B cell (primary cell): Measurements from ENCODE around the gene DNAJB2. TPM values are rescaled to one million over a fixed set of nuclear protein-coding genes. Genes with fewer than 3 reads are reported as not detected.

Experiments used
- ATAC-seq: fragments of 200-7000 bp; cut with Tn5 transposase; one replicate; pipeline ENCODE4 v1.10.0; 2021; ENCODE audit warnings: low read depth, mild to moderate bottlenecking, moderate number of reproducible peaks, moderate library complexity
- CTCF ChIA-PET: fragments of 350-600 bp; sonication (Branson Sonifier 250); formaldehyde crosslinking; loops from one replicate; lab custom pipeline; 2021; ENCODE audit warnings: antibody characterized with exemption, inconsistent platforms; lab: Charles Lee
- POLR2A ChIA-PET: fragments of 350-600 bp; sonication (Branson Sonifier 250); formaldehyde crosslinking; loops from one replicate; lab custom pipeline; 2021; ENCODE audit warnings: antibody characterized with exemption; lab: Charles Lee
- DNase-seq: peaks from one replicate; pipeline ENCODE4 v3.0.0; 2013
- H2AFZ ChIP-seq: 2 replicates; pipeline ENCODE4 v1.6.1; 2012; ENCODE audit warnings: mild to moderate bottlenecking, low read depth, low read length; ENCODE audit not compliant: insufficient read depth, poor library complexity, severe bottlenecking
- H3K27ac ChIP-seq, 2 donors: 1 replicate in 1 of 2; 2 replicates in 1 of 2; pipeline ENCODE4 v1.5.1; 2012 to 2013; ENCODE audit warnings: low read length in 2 of 2, mild to moderate bottlenecking in 2 of 2, moderate library complexity in 1 of 2
- H3K27me3 ChIP-seq, 4 experiments: fragments of 200-600 bp in 1 of 4; sonication (generic) in 1 of 4; replicated peaks in 1 of 4; 1 replicate in 2 of 4; 2 replicates in 2 of 4; pipeline versions ENCODE4 v1.6.1 to v1.7.0; 2013 to 2016; ENCODE audit warnings: low read length in 3 of 4, mild to moderate bottlenecking in 2 of 4, mixed read lengths in 1 of 4, moderate library complexity in 1 of 4; ENCODE audit not compliant: insufficient read depth in 4 of 4, control insufficient read depth in 3 of 4; ENCODE audit errors: control extremely low read depth in 1 of 4
- H3K36me3 ChIP-seq, 2 experiments: replicated peaks in 1 of 2; 1 replicate in 1 of 2; 2 replicates in 1 of 2; pipeline versions ENCODE4 v1.6.1 to v1.7.1; 2013; ENCODE audit warnings: low read length in 1 of 2; ENCODE audit not compliant: insufficient read depth in 2 of 2, control insufficient read depth in 1 of 2; ENCODE audit errors: control extremely low read depth in 1 of 2, extremely low read depth in 1 of 2
- H3K4me1 ChIP-seq, 2 donors: fragments of 200-600 bp in 1 of 2; sonication (generic) in 1 of 2; 1 replicate in 1 of 2; 2 replicates in 1 of 2; pipeline versions ENCODE4 v1.5.1 to v1.6.1; 2013 to 2017; ENCODE audit warnings: low read length in 2 of 2; ENCODE audit not compliant: control insufficient read depth in 2 of 2, insufficient read depth in 2 of 2
- H3K4me2 ChIP-seq: replicated peaks from 2 replicates; pipeline ENCODE3; 2012; ENCODE audit warnings: mild to moderate bottlenecking, low read depth, low read length; ENCODE audit not compliant: poor library complexity, severe bottlenecking
- H3K4me3 ChIP-seq, 5 experiments: fragments of 200-600 bp in 1 of 5; sonication (generic) in 1 of 5; 1 replicate in 3 of 5; 2 replicates in 2 of 5; pipeline versions ENCODE4 v1.5.1 to v1.7.0; 2011 to 2016; ENCODE audit warnings: low read length in 4 of 5, mild to moderate bottlenecking in 4 of 5, low read depth in 2 of 5, control low read depth in 1 of 5, moderate library complexity in 1 of 5; ENCODE audit not compliant: insufficient read depth in 1 of 5; ENCODE audit errors: control extremely low read depth in 1 of 5, extremely low read depth in 1 of 5
- H3K79me2 ChIP-seq: fragments of 200-600 bp; sonication (generic); one replicate; pipeline ENCODE4 v1.6.0; 2016; ENCODE audit warnings: low read length; ENCODE audit not compliant: control insufficient read depth, insufficient read depth
- H3K9ac ChIP-seq: fragments of 200-600 bp; sonication (generic); 2 replicates; pipeline ENCODE4 v1.6.1; 2017; ENCODE audit warnings: mild to moderate bottlenecking, low read length, moderate library complexity
- H3K9me3 ChIP-seq, 3 donors: one replicate each; pipeline versions ENCODE4 v1.6.1 to v1.7.1; 2013; ENCODE audit warnings: low read length in 2 of 3; ENCODE audit not compliant: control insufficient read depth in 2 of 3, insufficient read depth in 1 of 3; ENCODE audit errors: control extremely low read depth in 1 of 3
- H4K20me1 ChIP-seq: 2 replicates; pipeline ENCODE4 v1.6.0; 2012; ENCODE audit warnings: mild to moderate bottlenecking, low read length; ENCODE audit not compliant: insufficient read depth, control insufficient read depth, poor library complexity, severe bottlenecking
- H3K27ac Mint-ChIP-seq: one replicate; pipeline ENCODE4 v1.8.0; 2021; ENCODE audit warnings: mixed read lengths
- H3K27me3 Mint-ChIP-seq: one replicate; pipeline ENCODE4 v1.8.0; 2021; ENCODE audit warnings: mixed read lengths
- H3K4me1 Mint-ChIP-seq: one replicate; pipeline ENCODE4 v1.8.0; 2021; ENCODE audit warnings: mixed read lengths
- H3K4me3 Mint-ChIP-seq: one replicate; pipeline ENCODE4 v1.8.0; 2021; ENCODE audit warnings: mixed read lengths
- H3K9me3 Mint-ChIP-seq: one replicate; pipeline ENCODE4 v1.8.0; 2022; ENCODE audit warnings: mixed read lengths; ENCODE audit not compliant: insufficient read depth
- CTCF ChIP-seq: fragments of 200-600 bp; IDR thresholded peaks from one replicate; pipeline ENCODE4 v1.8.0; 2022; ENCODE audit warnings: antibody characterized with exemption, mild to moderate bottlenecking
- EZH2 ChIP-seq: IDR thresholded peaks from 2 replicates; pipeline ENCODE4 v1.6.1; 2012; ENCODE audit warnings: borderline replicate concordance, low read depth, mild to moderate bottlenecking, moderate library complexity, low read length; ENCODE audit not compliant: insufficient read depth, poor library complexity, severe bottlenecking
- WGBS: methylation state at CpG from one replicate; pipeline ENCODE4 v1.1.5; 2013; ENCODE audit warnings: missing lambda C conversion rate; ENCODE audit not compliant: insufficient coverage; 5-methylcytosine and 5-hydroxymethylcytosine counted together
- intact Hi-C: fragments of 100-400 bp; cut with micrococcal nuclease; formaldehyde crosslinking; loops from one replicate; pipeline ENCODE4 v1.10.0; 2022
- polyA plus RNA-seq: library from polyadenylated mRNA; depleted of rRNA; stranded (reverse); fragments of >200 nt; gene quantifications from 2 replicates; pipeline ENCODE4 v1.2.3, GENCODE V29; 2012
- total RNA-seq, 2 donors: library from RNA; stranded (reverse); fragments of 120-200 nt in 1 of 2; gene quantifications; 1 replicate in 1 of 2; 2 replicates in 1 of 2; pipeline versions ENCODE4 v1.2.3 to v1.2.4, GENCODE V29; 2013 to 2022

DNAJB2 gene
- total and polyA plus RNA-seq, 2 donors (not counting 1 experiment from before 2014, with no cell fraction given), result 127 to 184 TPM

- 97% methylated on average over 5 of the region's 6 CpGs for WGBS
- H3K4me1 Mint-ChIP-seq, result peaks cover 34% of the 10 kb centered on the region
- no peak overlapping the region for H3K27ac ChIP-seq
- no peak for DNase-seq
- ChIA-PET CTCF (interaction anchor here (0.8 to 15.8 kb wide), 2 partner anchors 19 to 23 kb away, joined by 3 to 239 read pairs; no protein-coding TSS in a partner anchor), POLR2A (interaction anchor here (1.4 kb wide), 1 partner anchor 20 kb away, joined by 5 read pairs; the partner anchor contains the start of gene TUBA4A)
- H3K4me2 ChIP-seq, result no peak overlapping the region
- peaks cover 17 to 27% of the 10 kb centered on the region in 2 donors for H3K4me1 ChIP-seq
- intact Hi-C loops, result loop anchor here (10.0 kb wide), 1 partner anchor 320 kb away; the partner anchor contains the start of gene STK11IP
- no peak for TF ChIP-seq EZH2
- TF ChIP-seq CTCF, result no peak
- H3K27me3 Mint-ChIP-seq, result no peaks in the 10 kb centered on the region
- H3K4me3 ChIP-seq, result no peak overlapping the region
- no peak overlapping the region for H2AFZ ChIP-seq
- H3K36me3 ChIP-seq, result no peaks in the 10 kb centered on the region
- H3K9me3 ChIP-seq, result no peaks in the 10 kb centered on the region
- no peaks in the 10 kb centered on the region for H4K20me1 ChIP-seq
- ATAC-seq, result no peak
- H3K27ac Mint-ChIP-seq, result no peak overlapping the region
- no peak overlapping the region for H3K9ac ChIP-seq
- H3K9me3 Mint-ChIP-seq, result no peaks in the 10 kb centered on the region
- no peak overlapping the region for H3K4me3 Mint-ChIP-seq
- peaks cover 44% of the 10 kb centered on the region for H3K79me2 ChIP-seq
- H3K27me3 ChIP-seq, result no peaks in the 10 kb centered on the region
Measured at GRCh38 chr2:219274361-219274921, 4.7 kb upstream of the DNAJB2 start.
